Astrocyte of the spinal cord (primary cell): ENCODE measurements around the gene ARGFX.

Experiments
- DNase-seq: peaks from one replicate; pipeline ENCODE4 v3.0.0; 2011; ENCODE audit warnings: low read depth, low spot score
- H3K4me3 ChIP-seq: 2 replicates; pipeline ENCODE4 v1.5.1; 2011; ENCODE audit warnings: low read depth, mild to moderate bottlenecking, low read length, moderate library complexity
- in situ Hi-C: cut with HindIII; loops from 2 replicates; pipeline ENCODE4 v1.10.0; 2017; ENCODE audit warnings: low sequenced_read_pairs
- TF ChIP-seq, protein P1 (sequence below): IDR thresholded peaks from 2 replicates; pipeline ENCODE4 v1.5.1; 2012; ENCODE audit warnings: low read depth, mild to moderate bottlenecking, low read length, inconsistent platforms

ARGFX gene

DNA sequence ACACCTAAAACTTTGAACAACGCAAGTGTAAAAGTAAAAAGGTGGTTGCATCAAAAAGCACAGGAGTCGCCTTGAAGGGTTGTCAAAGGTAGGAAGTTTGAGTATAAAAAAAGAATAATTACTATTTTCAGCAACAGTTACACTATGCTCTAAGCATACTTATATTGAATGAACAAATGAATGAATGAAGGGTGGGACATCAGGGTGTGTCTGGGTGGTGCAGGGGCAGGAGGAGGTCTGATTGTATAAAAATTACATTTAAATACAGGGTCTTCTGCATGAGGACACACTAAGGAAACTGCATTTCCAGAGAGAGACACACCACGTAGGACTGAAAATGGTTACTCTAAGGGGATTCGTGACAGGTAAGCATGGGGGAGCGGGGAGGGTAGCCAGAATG lies at the start of gene ARGFX:
TSS of gene ARGFX (plus strand) at position 301 of the 400 bp plus-strand sequence. CDS start 2,765 bp downstream, outside the sequence.
- TF ChIP-seq, protein P1, sequence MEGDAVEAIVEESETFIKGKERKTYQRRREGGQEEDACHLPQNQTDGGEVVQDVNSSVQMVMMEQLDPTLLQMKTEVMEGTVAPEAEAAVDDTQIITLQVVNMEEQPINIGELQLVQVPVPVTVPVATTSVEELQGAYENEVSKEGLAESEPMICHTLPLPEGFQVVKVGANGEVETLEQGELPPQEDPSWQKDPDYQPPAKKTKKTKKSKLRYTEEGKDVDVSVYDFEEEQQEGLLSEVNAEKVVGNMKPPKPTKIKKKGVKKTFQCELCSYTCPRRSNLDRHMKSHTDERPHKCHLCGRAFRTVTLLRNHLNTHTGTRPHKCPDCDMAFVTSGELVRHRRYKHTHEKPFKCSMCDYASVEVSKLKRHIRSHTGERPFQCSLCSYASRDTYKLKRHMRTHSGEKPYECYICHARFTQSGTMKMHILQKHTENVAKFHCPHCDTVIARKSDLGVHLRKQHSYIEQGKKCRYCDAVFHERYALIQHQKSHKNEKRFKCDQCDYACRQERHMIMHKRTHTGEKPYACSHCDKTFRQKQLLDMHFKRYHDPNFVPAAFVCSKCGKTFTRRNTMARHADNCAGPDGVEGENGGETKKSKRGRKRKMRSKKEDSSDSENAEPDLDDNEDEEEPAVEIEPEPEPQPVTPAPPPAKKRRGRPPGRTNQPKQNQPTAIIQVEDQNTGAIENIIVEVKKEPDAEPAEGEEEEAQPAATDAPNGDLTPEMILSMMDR, result no peak
- H3K4me3 ChIP-seq, result no peak within 1 kb of the TSS
- DNase-seq, result no peak
- in situ Hi-C loops, result no loop called here

DNA sequence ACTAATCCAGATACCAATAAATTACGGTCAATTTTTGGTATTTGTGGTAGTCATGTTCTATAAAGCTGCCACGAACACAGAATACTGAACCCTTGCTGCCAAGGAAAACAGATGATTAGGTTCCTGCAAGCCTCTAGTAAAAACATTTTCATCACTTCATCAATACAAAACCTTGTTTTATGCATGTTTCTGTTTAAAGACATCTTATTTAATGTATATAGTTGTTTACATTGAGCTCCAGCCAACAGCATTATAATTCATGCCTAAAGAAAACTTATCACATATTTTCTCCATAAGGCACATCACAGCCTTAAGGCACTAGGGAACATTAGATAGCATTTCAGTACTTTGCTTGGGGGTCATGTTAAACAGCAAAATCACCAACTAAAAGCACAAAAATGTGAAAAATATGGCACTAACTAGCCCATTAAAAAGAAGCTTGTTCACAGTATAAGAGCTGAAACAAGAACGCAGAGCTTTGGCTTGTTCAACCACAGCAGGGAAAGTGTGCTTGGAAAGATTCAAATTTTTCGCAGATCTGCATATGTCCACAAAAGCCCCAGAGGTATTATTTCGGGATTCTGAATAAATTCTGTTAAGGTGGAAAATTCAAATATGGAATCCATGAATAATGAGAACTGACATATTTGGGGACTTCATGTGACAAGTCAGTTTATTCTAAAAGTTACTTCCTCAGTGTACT lies 49.6 kb upstream of the ARGFX start:
- in situ Hi-C loops, result no loop called here
- H3K4me3 ChIP-seq, result no peak overlapping the region
- peak; percentile 29 for DNase-seq
- TF ChIP-seq, protein P1, result no peak

DNA sequence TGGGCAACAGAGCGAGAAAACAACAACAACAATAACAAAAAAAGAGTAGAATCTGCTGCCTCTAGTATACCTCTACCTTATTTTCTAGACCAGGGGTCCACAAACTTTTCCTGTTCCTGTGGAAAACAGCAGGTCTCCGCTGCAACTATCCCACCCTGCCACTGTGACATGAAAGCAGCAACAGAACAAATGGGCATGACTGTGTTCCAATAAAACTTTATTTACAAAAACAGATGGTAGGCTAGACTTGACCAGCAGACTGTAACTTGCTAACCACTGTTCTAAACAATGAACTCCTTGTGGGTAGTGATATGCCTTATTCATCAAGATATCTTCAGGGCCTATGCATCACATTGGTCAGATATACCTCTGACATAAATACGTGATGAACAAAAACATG lies 47.2 kb upstream of the ARGFX start:
- H3K4me3 ChIP-seq, result no peak overlapping the region
- DNase-seq, result no peak
- TF ChIP-seq, protein P1, result no peak
- in situ Hi-C loops, result no loop called here

DNA sequence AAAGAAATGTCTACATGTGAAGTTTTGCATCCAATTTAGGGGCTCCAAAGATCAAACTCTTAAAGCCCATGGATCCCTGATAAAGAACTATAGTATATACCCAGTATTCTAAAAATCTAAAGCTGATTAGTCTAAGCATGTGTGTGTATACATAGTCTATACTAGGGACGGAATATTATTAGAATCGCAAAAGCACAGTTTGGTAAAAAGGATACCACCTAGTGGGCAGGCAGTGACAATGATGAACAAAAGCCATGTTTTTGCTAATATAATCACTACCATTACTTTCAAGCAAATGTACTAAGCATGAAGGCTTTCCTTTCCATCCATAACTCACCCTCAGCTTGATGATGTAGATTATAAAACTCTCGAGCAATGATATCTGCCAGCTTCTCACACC lies 38.4 kb upstream of the ARGFX start:
- in situ Hi-C loops, result no loop called here
- DNase-seq, result peak; percentile 20
- no peak overlapping the region for H3K4me3 ChIP-seq
- TF ChIP-seq, protein P1, result peak; percentile 66

DNA sequence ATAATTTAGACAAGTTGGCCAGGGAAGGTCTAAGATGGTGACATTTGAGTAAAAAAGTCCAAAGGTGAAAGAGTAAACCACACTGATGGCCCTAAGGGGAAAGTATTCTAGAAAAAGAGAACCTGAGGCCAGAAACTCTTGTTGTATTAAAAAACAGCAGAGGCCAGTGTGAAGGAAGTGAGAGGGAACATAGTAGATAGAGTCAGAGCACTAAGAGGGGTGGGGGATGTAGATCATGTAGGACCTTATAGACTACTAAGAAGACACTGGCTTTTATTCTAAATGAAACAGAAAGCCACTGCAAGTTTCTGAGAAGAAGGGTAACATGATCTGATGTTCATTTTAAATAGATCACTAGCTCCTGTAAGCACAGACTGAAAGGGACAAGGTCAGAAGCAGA lies 36.5 kb upstream of the ARGFX start:
- TF ChIP-seq, protein P1, result no peak
- H3K4me3 ChIP-seq, result no peak overlapping the region
- in situ Hi-C loops, result no loop called here
- DNase-seq, result no peak

DNA sequence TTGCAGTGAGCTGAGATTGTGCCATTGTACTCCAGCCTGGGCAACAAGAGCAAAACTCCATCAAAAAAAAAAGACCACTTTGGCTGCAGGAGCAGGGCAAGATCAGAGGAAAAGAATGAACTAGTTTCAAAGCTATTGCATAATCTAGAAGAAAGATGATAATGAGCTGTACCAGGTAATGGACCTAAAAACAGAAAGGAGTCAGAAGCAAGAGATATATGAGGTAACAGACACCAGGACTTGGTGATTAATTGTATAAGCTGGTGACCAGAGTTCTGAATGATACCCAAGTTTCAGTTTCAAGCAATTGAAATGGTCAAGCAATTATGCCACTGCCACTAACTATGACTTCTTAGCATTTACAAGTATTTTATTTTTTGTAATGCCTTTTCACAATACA lies 24.8 kb upstream of the ARGFX start:
- H3K4me3 ChIP-seq, result no peak overlapping the region
- no peak for DNase-seq
- TF ChIP-seq, protein P1, result no peak
- in situ Hi-C loops, result no loop called here
